Esophagus muscularis mucosa (tissue), 3 donors: ENCODE data around the gene ZNF37A.

ENCODE experiments used
- POLR2A ChIP-seq: fragments of 450-650 bp; IDR thresholded peaks from one replicate; pipeline ENCODE4 v1.6.1; 2017; ENCODE audit warnings: antibody characterized with exemption, moderate library complexity, mild to moderate bottlenecking, low read depth
- TF ChIP-seq, protein P1 (sequence below), 3 experiments: fragments of 200-600 bp in 2 of 3; fragments of 450-650 bp in 1 of 3; sonication (generic) in 2 of 3; IDR thresholded peaks; one replicate each; pipeline ENCODE4 v1.5.1; 2017 to 2019; ENCODE audit warnings: antibody characterized with exemption in 3 of 3, mild to moderate bottlenecking in 2 of 3, moderate library complexity in 1 of 3

DNA sequence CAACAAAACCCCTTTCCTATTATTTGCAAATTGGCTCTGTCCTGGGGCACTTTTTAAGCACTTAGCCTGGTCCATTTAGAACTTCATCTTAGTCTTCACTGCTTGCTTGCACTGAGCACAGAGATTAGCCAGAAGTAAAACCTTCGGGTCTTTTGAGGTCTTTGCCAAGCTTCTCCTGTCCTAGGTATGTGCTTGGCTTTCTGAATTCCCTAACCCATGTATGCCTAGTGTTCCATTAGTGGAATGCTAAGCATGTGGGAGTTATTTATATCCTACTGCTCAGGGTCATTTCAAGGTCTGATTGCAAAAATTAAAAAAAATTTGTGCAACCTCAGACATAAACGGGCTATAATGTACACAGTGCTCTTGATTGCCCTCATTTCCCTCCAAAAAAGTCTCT, 18.0 kb downstream of the ZNF37A start:
- TF ChIP-seq, protein P1, sequence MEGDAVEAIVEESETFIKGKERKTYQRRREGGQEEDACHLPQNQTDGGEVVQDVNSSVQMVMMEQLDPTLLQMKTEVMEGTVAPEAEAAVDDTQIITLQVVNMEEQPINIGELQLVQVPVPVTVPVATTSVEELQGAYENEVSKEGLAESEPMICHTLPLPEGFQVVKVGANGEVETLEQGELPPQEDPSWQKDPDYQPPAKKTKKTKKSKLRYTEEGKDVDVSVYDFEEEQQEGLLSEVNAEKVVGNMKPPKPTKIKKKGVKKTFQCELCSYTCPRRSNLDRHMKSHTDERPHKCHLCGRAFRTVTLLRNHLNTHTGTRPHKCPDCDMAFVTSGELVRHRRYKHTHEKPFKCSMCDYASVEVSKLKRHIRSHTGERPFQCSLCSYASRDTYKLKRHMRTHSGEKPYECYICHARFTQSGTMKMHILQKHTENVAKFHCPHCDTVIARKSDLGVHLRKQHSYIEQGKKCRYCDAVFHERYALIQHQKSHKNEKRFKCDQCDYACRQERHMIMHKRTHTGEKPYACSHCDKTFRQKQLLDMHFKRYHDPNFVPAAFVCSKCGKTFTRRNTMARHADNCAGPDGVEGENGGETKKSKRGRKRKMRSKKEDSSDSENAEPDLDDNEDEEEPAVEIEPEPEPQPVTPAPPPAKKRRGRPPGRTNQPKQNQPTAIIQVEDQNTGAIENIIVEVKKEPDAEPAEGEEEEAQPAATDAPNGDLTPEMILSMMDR (IDR thresholded peaks at IDR 0.05) = no peak
- no peak for TF ChIP-seq POLR2A
